Caco-2 (cell line): ENCODE measurements around the gene RECK. TPM values are rescaled to one million over a fixed set of nuclear protein-coding genes. Genes with fewer than 3 reads are reported as not detected.

Experiments
- BruUV-seq: library from RNA; stranded (reverse); fragments of 400-500 nt; replicated peaks from 2 replicates; lab custom pipeline; 2021; lab: Mats Ljungman, UMichigan
- CTCF ChIA-PET: fragments of 300-600 bp; sonication (Branson Sonifier 250); formaldehyde crosslinking; loops from one replicate; lab custom pipeline; 2022; ENCODE audit warnings: antibody characterized with exemption; lab: Charles Lee
- POLR2A ChIA-PET: fragments of 300-600 bp; sonication (Branson Sonifier 250); formaldehyde crosslinking; loops from one replicate; lab custom pipeline; 2022; ENCODE audit warnings: antibody characterized with exemption; lab: Charles Lee
- DNase-seq, 2 experiments: peaks; one replicate each; pipeline versions ENCODE4 v3.0.0 to v3.0.0-alpha.2; 2020 to 2022
- H3K27me3 ChIP-seq: replicated peaks from 2 replicates; pipeline ENCODE4 v1.6.0; 2011; ENCODE audit warnings: low read length; ENCODE audit not compliant: control insufficient read depth, insufficient read depth
- H3K36me3 ChIP-seq: 2 replicates; pipeline ENCODE4 v1.5.1; 2011; ENCODE audit warnings: low read length; ENCODE audit not compliant: control insufficient read depth, insufficient read depth
- H3K4me1 ChIP-seq: fragments of 250-450 bp; sonication (Bioruptor Pico); 2 replicates; pipeline ENCODE4 v1.5.1; 2020; ENCODE audit warnings: mild to moderate bottlenecking
- H3K4me3 ChIP-seq: 2 replicates; pipeline ENCODE4 v1.5.1; 2011; ENCODE audit warnings: low read depth, mild to moderate bottlenecking, control low read depth, low read length
- H3K9me3 ChIP-seq: fragments of 250-450 bp; sonication (Bioruptor Pico); 2 replicates; pipeline ENCODE4 v1.5.1; 2020; ENCODE audit warnings: mild to moderate bottlenecking, moderate library complexity
- H3K27ac Mint-ChIP-seq: one replicate; pipeline ENCODE4 v1.8.0; 2022; ENCODE audit warnings: mixed read lengths; ENCODE audit not compliant: unreplicated experiment
- H3K27me3 Mint-ChIP-seq: one replicate; pipeline ENCODE4 v1.8.0; 2022; ENCODE audit warnings: mixed read lengths; ENCODE audit not compliant: insufficient read depth, unreplicated experiment
- H3K36me3 Mint-ChIP-seq: one replicate; pipeline ENCODE4 v1.8.0; 2022; ENCODE audit warnings: mild to moderate bottlenecking, mixed read lengths; ENCODE audit not compliant: insufficient read depth, unreplicated experiment
- H3K4me1 Mint-ChIP-seq: one replicate; pipeline ENCODE4 v1.8.0; 2022; ENCODE audit warnings: low read depth, mixed read lengths; ENCODE audit not compliant: unreplicated experiment
- H3K4me3 Mint-ChIP-seq: one replicate; pipeline ENCODE4 v1.8.0; 2022; ENCODE audit warnings: mild to moderate bottlenecking, moderate library complexity, mixed read lengths; ENCODE audit not compliant: unreplicated experiment
- H3K9me3 Mint-ChIP-seq: one replicate; pipeline ENCODE4 v1.8.0; 2022; ENCODE audit warnings: mixed read lengths; ENCODE audit not compliant: unreplicated experiment
- intact Hi-C: fragments of 100-400 bp; cut with micrococcal nuclease; formaldehyde crosslinking; loops from one replicate; pipeline ENCODE4 v1.10.0; 2022; ENCODE audit not compliant: unreplicated experiment
- total RNA-seq: library from RNA; stranded (reverse); gene quantifications from 2 replicates; pipeline ENCODE4 v1.2.3, GENCODE V29; 2022
- TF ChIP-seq, protein P1 (sequence below), 2 experiments: fragments of 200-600 bp in 1 of 2; IDR thresholded peaks; 1 replicate in 1 of 2; 2 replicates in 1 of 2; pipeline versions ENCODE4 v1.5.1 to v1.8.0; 2011 to 2022; ENCODE audit warnings: antibody characterized with exemption in 1 of 2, control low read depth in 1 of 2, inconsistent platforms in 1 of 2, low read depth in 1 of 2, low read length in 1 of 2, mild to moderate bottlenecking in 1 of 2, moderate library complexity in 1 of 2; ENCODE audit not compliant: insufficient read depth in 1 of 2, severe bottlenecking in 1 of 2, unreplicated experiment in 1 of 2

Gene RECK
- total RNA-seq, 1 experiment from 2014 or later: 1.8 TPM

DNA sequence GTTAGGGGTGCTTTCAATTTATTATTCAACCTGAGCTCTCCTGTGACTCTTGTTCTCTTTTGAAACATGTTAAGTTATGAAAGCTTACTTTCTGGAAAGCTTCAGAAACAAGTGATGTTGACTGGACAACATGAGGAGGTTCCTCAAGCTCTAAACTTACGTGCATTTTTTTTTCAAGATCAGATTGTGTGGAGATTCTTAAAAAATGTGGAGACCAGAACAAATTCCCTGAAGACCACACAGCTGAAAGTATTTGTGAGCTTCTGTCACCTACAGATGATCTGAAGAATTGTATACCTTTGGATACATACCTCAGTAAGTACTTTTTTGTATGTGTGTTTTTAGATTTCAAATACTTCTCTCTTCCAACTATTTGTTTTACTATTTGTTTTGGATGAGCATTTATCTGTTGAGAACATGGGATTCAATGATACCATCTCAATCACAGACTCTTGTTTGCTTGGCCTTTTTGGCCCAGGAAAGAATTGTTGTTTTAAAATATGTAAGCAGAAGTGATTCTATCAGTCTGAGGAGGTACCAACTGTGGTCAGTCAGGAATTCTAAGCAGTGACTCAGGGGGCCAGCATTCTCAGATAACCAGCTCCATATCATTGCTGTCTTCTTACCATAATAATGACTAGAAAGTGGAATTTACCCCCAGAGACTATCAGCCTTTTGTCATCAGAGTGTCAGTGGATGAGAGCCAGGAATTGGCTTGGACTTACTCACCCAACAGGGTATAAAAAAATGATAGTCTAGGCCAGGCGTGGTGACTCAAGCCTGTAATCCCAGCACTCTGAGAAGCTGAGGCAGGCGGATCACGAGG is 65.4 kb downstream of the RECK start:
- ChIA-PET CTCF (interaction anchor here (1.2 to 1.5 kb wide), 5 partner anchors 9 to 78 kb away, joined by 3 to 8 read pairs (median 4); no protein-coding TSS in a partner anchor), POLR2A (interaction anchor here (1.7 kb wide), 1 partner anchor 88 kb away, joined by 9 read pairs; no protein-coding TSS in a partner anchor)
- no peak overlapping the region for H3K4me3 Mint-ChIP-seq
- intact Hi-C loops: loop anchor here (10.0 kb wide), 1 partner anchor 97 kb away; no protein-coding TSS in a partner anchor
- peaks cover 28% of the 10 kb centered on the region for H3K4me1 Mint-ChIP-seq
- peak overlapping the region; percentile 89 for H3K27ac Mint-ChIP-seq
- peaks cover 38% of the 10 kb centered on the region for H3K4me1 ChIP-seq
- BruUV-seq: no TSS peak
- H3K36me3 Mint-ChIP-seq: peaks cover 12% of the 10 kb centered on the region
- H3K36me3 ChIP-seq: no peaks in the 10 kb centered on the region
- H3K9me3 Mint-ChIP-seq: no peaks in the 10 kb centered on the region
- TF ChIP-seq, protein P1, sequence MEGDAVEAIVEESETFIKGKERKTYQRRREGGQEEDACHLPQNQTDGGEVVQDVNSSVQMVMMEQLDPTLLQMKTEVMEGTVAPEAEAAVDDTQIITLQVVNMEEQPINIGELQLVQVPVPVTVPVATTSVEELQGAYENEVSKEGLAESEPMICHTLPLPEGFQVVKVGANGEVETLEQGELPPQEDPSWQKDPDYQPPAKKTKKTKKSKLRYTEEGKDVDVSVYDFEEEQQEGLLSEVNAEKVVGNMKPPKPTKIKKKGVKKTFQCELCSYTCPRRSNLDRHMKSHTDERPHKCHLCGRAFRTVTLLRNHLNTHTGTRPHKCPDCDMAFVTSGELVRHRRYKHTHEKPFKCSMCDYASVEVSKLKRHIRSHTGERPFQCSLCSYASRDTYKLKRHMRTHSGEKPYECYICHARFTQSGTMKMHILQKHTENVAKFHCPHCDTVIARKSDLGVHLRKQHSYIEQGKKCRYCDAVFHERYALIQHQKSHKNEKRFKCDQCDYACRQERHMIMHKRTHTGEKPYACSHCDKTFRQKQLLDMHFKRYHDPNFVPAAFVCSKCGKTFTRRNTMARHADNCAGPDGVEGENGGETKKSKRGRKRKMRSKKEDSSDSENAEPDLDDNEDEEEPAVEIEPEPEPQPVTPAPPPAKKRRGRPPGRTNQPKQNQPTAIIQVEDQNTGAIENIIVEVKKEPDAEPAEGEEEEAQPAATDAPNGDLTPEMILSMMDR (IDR thresholded peaks at IDR 0.05; ENCODE audit: insufficient read depth in 1 of 2, low read depth in 1 of 2, low read length in 1 of 2, severe bottlenecking in 1 of 2, unreplicated experiment in 1 of 2): no peak
- peak; percentile 58 to 74 for DNase-seq
- no peak overlapping the region for H3K4me3 ChIP-seq
- no peaks in the 10 kb centered on the region for H3K27me3 ChIP-seq
- no peaks in the 10 kb centered on the region for H3K9me3 ChIP-seq
- H3K27me3 Mint-ChIP-seq: no peaks in the 10 kb centered on the region

DNA sequence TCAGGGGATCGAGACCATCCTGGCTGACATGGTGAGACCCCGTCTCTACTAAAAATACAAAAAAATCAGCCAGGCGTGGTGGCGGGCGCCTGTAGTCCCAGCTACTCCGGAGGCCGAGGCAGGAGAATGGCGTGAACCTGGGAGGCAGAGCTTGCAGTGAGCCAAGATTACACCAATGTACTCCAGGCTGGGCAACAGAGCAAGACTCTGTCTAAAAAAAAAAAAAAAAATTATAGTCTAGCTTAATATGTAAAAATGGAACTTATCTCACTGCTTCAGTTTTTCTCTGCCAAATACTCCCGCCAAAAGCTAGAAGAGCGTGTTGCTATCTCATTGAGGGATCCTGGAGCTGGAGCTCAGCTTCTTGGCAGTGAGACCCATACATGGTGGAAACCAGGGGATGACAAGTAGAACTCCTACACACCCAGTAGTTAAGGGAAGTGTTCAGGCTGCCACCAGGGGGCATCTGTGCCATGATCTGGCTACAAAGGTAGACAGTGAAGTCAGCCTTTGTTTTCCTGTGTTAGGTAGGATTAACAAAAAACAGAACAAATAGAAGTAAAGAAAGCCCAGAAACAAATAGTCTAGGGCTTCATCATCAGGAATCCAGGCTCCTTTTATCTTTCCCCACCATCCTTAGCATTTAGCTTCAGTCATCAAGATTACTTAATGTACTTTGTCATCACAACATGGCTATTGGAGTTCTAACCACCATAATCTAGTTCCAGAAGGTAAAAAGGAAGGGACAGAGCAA is 66.2 kb downstream of the RECK start:
- H3K4me3 Mint-ChIP-seq: no peak overlapping the region
- intact Hi-C loops: loop anchor here (1.0 to 10.0 kb wide), 2 partner anchors 63 to 98 kb away; no protein-coding TSS in a partner anchor
- no peaks in the 10 kb centered on the region for H3K27me3 Mint-ChIP-seq
- TF ChIP-seq, protein P1 (IDR thresholded peaks at IDR 0.05; ENCODE audit: insufficient read depth in 1 of 2, low read depth in 1 of 2, low read length in 1 of 2, severe bottlenecking in 1 of 2, unreplicated experiment in 1 of 2): peak; percentile 74 to 78
- BruUV-seq: no TSS peak
- Histone ChIP-seq H3K4me3 (no peak overlapping the region), H3K27me3 (no peaks in the 10 kb centered on the region), H3K36me3 (no peaks in the 10 kb centered on the region), H3K9me3 (no peaks in the 10 kb centered on the region), H3K4me1 (peaks cover 38% of the 10 kb centered on the region)
- H3K27ac Mint-ChIP-seq: peak overlapping the region; percentile 89
- CTCF ChIA-PET: interaction anchor here (0.6 to 1.5 kb wide), 7 partner anchors 8 to 87 kb away, joined by 3 to 8 read pairs (median 4); no protein-coding TSS in a partner anchor
- DNase-seq: peak; percentile 80 to 81
- no peaks in the 10 kb centered on the region for H3K9me3 Mint-ChIP-seq
- peaks cover 12% of the 10 kb centered on the region for H3K36me3 Mint-ChIP-seq
- peaks cover 28% of the 10 kb centered on the region for H3K4me1 Mint-ChIP-seq
- POLR2A ChIA-PET: interaction anchor here (1.7 kb wide), 1 partner anchor 87 kb away, joined by 9 read pairs; no protein-coding TSS in a partner anchor

DNA sequence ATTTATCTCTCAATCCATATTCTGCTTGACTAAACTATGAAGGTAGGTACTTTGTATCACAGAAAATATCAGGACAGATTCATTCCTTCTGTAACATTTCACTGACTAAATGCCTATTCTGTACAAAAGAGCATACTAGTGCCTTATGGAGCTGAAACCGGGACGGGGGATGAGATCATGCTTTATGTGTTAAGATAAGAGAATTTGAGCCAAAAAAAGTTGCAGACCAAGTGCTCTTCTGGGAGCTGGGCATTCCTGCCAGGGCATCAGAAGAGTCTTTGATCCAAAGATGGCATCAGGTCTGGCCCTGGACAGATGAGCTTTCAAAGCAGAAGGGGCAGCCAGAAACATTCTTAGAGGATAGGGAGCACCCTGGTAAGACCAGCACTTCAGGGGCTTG is 72.4 kb downstream of the RECK start:
- POLR2A ChIA-PET: no interaction called here
- Mint-ChIP-seq H3K27ac (no peak overlapping the region), H3K9me3 (no peaks in the 10 kb centered on the region), H3K4me1 (no peaks in the 10 kb centered on the region), H3K4me3 (no peak overlapping the region), H3K36me3 (no peaks in the 10 kb centered on the region), H3K27me3 (no peaks in the 10 kb centered on the region)
- BruUV-seq: no TSS peak
- DNase-seq: no peak
- TF ChIP-seq, protein P1 (IDR thresholded peaks at IDR 0.05; ENCODE audit: insufficient read depth in 1 of 2, low read depth in 1 of 2, low read length in 1 of 2, severe bottlenecking in 1 of 2, unreplicated experiment in 1 of 2): no peak
- intact Hi-C loops: loop anchor here (10.0 kb wide), 1 partner anchor 104 kb away; no protein-coding TSS in a partner anchor
- Histone ChIP-seq H3K36me3 (no peaks in the 10 kb centered on the region), H3K9me3 (no peaks in the 10 kb centered on the region), H3K4me1 (no peaks in the 10 kb centered on the region), H3K27me3 (no peaks in the 10 kb centered on the region), H3K4me3 (no peak overlapping the region)
- CTCF ChIA-PET: no interaction called here
